Transverse colon (tissue), 3 donors: Measurements from ENCODE around the gene FIBIN.

ENCODE experiments used
- EP300 ChIP-seq: sonication (generic); formaldehyde crosslinking; IDR thresholded peaks from one replicate; pipeline ENCODE4 v1.6.1; 2017; ENCODE audit warnings: antibody characterized with exemption, low read depth
- TF ChIP-seq, protein P1 (sequence below), 5 experiments: fragments of 200-600 bp in 3 of 5; fragments of 450-650 bp in 2 of 5; sonication (generic) in 3 of 5; IDR thresholded peaks; 1 replicate in 2 of 5; 2 replicates in 3 of 5; pipeline ENCODE4 v1.5.1; 2016 to 2017; ENCODE audit warnings: antibody characterized with exemption in 5 of 5, inconsistent platforms in 3 of 5, mild to moderate bottlenecking in 2 of 5, moderate library complexity in 1 of 5

DNA sequence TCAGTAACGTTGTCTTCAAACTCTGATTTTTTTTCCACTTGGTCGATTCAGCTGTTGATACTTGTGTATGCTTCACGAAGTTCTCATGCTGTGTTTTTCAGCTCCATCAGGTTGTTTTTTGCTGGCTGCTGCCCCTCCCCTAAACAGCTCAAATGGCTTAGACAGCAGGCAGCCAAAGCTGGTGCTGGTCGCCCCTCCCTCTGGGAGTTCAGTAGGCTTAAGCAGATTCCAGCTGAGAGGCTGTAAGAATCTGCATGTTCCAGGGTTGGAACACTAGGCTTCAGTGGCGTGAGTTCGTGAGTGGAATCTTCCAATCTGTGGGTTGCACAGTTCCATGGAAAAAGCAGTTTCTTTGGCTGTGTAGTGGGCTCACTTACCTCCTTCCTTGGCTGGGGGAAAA lies 10.3 kb upstream of the FIBIN start:
- TF ChIP-seq, protein P1, sequence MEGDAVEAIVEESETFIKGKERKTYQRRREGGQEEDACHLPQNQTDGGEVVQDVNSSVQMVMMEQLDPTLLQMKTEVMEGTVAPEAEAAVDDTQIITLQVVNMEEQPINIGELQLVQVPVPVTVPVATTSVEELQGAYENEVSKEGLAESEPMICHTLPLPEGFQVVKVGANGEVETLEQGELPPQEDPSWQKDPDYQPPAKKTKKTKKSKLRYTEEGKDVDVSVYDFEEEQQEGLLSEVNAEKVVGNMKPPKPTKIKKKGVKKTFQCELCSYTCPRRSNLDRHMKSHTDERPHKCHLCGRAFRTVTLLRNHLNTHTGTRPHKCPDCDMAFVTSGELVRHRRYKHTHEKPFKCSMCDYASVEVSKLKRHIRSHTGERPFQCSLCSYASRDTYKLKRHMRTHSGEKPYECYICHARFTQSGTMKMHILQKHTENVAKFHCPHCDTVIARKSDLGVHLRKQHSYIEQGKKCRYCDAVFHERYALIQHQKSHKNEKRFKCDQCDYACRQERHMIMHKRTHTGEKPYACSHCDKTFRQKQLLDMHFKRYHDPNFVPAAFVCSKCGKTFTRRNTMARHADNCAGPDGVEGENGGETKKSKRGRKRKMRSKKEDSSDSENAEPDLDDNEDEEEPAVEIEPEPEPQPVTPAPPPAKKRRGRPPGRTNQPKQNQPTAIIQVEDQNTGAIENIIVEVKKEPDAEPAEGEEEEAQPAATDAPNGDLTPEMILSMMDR (IDR thresholded peaks at IDR 0.05), result no peak
- TF ChIP-seq EP300, result no peak
